ENCODE data around the gene CTSE. TPM values are rescaled to one million over a fixed set of nuclear protein-coding genes. Genes with fewer than 3 reads are reported as not detected.
"Not testable (repeated sequence)": the region's sequence is repeated elsewhere in the genome, so short reads cannot be mapped to it uniquely, and the experiment has no call there.

The CTSE gene
- total and polyA plus RNA-seq, 5 donors, result 0.18 TPM; not detected in 4

- Histone ChIP-seq H3K27me3 (ENCODE audit: control insufficient read depth, insufficient read depth) (no peaks in the 10 kb centered on the region), H3K4me1 (ENCODE audit: control insufficient read depth, insufficient read depth, low read length) (peaks cover 30% of the 10 kb centered on the region), H3K9me3 (ENCODE audit: control insufficient read depth, low read length) (no peaks in the 10 kb centered on the region), H3K4me3 (ENCODE audit: low read length) (no peak overlapping the region), H3K27ac (ENCODE audit: low read length) (no peak overlapping the region)
- no peak for ATAC-seq
- WGBS, result 83% methylated on average over 3 of the region's 3 CpGs
- DNase-seq, result no peak
- intact Hi-C loops (cut with DNase I), result no loop called here
These were observed 21.5 kb downstream of the CTSE start for GRCh38 chr1:206002160-206002559.

GRCh38 chr1:206001476-206001888 lies 22.2 kb downstream of the CTSE start:
- WGBS, result 28% methylated on average over 3 of the region's 3 CpGs
- peak overlapping the region; percentile 56 for H3K27ac ChIP-seq (ENCODE audit: low read length)
- ATAC-seq, result peak; percentile 62 to 84
- H3K9me3 ChIP-seq (ENCODE audit: control insufficient read depth, low read length), result no peaks in the 10 kb centered on the region
- H3K4me3 ChIP-seq (ENCODE audit: low read length), result no peak overlapping the region
- peak in 2 of 3 donors; percentile 38 to 61 for DNase-seq
- intact Hi-C loops (cut with DNase I), result no loop called here
- no peaks in the 10 kb centered on the region for H3K27me3 ChIP-seq (ENCODE audit: control insufficient read depth, insufficient read depth)
- peaks cover 30% of the 10 kb centered on the region for H3K4me1 ChIP-seq (ENCODE audit: control insufficient read depth, insufficient read depth, low read length)

DNA sequence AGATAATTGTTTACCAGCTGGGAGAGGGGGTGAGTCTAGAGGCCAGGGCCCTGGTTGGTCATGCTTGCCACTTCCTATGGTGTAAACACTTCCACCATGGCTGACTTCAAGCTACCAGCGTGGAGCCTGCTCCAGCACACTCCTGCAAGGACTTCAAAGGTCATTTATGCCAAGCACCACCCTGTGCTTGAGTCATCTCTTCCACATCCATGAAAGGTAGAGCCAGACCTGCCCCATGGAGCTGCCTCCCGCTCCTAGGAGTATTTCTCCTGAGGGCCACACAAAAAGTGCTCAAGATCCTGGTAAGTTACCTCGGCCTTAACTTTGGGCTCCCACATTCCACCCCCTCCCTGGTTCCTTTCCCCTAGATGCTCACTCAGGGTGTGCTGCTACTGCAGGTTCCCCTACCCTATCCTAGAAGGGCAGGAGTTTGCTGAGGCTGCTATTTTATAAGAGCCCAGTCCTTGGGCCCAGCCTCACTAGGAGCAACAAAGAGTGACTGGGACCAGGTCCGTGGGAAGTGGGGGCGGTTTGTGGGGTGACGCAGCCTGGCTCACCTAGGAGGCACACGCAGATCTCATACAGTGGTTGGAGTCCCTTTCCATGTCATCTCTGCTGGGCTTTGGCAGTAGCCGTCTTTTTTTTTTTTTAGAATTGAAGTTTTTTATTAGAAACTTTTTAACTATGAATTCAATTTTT lies 22.9 kb downstream of the CTSE start:
- H3K27ac ChIP-seq (ENCODE audit: low read length), result no peak overlapping the region
- peaks cover 30% of the 10 kb centered on the region for H3K4me1 ChIP-seq (ENCODE audit: control insufficient read depth, insufficient read depth, low read length)
- intact Hi-C loops (cut with DNase I), result no loop called here
- 78% methylated on average over 8 of the region's 8 CpGs for WGBS
- ATAC-seq (no peak), DNase-seq (no peak)
- H3K9me3 ChIP-seq (ENCODE audit: control insufficient read depth, low read length), result no peaks in the 10 kb centered on the region
- no peak overlapping the region for H3K4me3 ChIP-seq (ENCODE audit: low read length)
- H3K27me3 ChIP-seq (ENCODE audit: control insufficient read depth, insufficient read depth), result no peaks in the 10 kb centered on the region

DNA sequence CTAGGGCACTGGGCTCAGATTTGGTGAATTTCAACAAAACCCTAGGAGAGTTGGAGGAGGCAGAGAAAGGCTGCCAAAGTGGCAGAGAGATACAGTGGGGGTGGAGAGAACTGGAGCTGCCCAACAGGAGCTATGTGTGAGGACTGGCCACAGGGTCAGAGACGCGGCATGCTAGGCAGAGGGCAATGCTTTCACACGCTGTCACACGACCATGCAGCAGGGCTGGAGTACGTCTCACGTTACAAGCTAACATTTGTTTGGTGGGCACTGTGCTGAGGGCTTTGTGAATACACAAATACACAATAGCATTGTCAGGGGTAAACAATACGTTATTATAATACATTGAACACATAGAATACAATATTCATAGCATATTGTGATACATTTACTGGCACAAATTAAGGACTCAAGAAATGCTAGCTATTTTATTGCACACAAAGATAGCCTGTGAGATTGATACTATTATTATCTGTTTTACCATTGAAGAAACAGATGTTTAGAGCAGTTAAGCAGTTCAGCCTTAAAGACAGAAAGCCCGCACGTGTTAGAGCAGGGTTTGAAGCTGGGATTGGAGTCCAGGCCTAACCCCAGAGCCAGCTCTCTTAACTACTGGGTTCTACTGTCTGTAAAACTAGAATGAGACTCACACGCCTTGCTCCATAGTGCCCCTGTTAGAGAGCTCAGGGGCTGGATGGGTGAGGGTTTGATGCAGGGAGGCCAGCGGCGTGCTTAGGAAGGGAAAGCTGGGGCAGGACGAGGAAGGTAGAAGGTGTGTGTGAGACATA lies 25.0 kb downstream of the CTSE start:
- ATAC-seq (peak; percentile 66 to 75), DNase-seq (peak in 2 of 3 donors; percentile 32 to 68)
- Histone ChIP-seq H3K4me3 (ENCODE audit: low read length) (no peak overlapping the region), H3K4me1 (ENCODE audit: control insufficient read depth, insufficient read depth, low read length) (peaks cover 21% of the 10 kb centered on the region), H3K9me3 (ENCODE audit: control insufficient read depth, low read length) (no peaks in the 10 kb centered on the region), H3K27ac (ENCODE audit: low read length) (peak overlapping the region; percentile 66), H3K27me3 (ENCODE audit: control insufficient read depth, insufficient read depth) (no peaks in the 10 kb centered on the region)
- intact Hi-C loops (cut with DNase I), result no loop called here
- WGBS, result 63% methylated on average over 13 of the region's 13 CpGs

GRCh38 chr1:205996641-205997040 lies 27.1 kb downstream of the CTSE start:
- ATAC-seq; intact Hi-C loops (cut with DNase I): not testable (repeated sequence)
- WGBS, result 93% methylated on average over 1 of the region's 1 CpG

GRCh38 chr1:205994346-205994745 lies 29.3 kb downstream of the CTSE start:
- intact Hi-C loops (cut with DNase I), result no loop called here
- H3K4me1 ChIP-seq (ENCODE audit: control insufficient read depth, insufficient read depth, low read length), result peaks cover 10% of the 10 kb centered on the region
- no peak overlapping the region for H3K4me3 ChIP-seq (ENCODE audit: low read length)
- no peaks in the 10 kb centered on the region for H3K27me3 ChIP-seq (ENCODE audit: control insufficient read depth, insufficient read depth)
- no peak overlapping the region for H3K27ac ChIP-seq (ENCODE audit: low read length)
- H3K9me3 ChIP-seq (ENCODE audit: control insufficient read depth, low read length), result no peaks in the 10 kb centered on the region
- ATAC-seq (no peak), DNase-seq (no peak)
- 62% methylated on average over 4 of the region's 4 CpGs for WGBS

More at GRCh38 chr1:205996641-205997040, 27.1 kb downstream of the CTSE start:
- not testable (repeated sequence) for H3K27me3 ChIP-seq (ENCODE audit: control insufficient read depth, insufficient read depth); H3K9me3 ChIP-seq (ENCODE audit: control insufficient read depth, low read length); H3K27ac ChIP-seq (ENCODE audit: low read length); DNase-seq; H3K4me3 ChIP-seq (ENCODE audit: low read length)
- H3K4me1 ChIP-seq (ENCODE audit: control insufficient read depth, insufficient read depth, low read length), result peaks cover 12% of the 10 kb centered on the region

- Histone ChIP-seq H3K4me1 (ENCODE audit: control insufficient read depth, insufficient read depth, low read length) (peaks cover 3% of the 10 kb centered on the region), H3K27me3 (ENCODE audit: control insufficient read depth, insufficient read depth) (no peaks in the 10 kb centered on the region), H3K4me3 (ENCODE audit: low read length) (no peak overlapping the region), H3K27ac (ENCODE audit: low read length) (no peak overlapping the region), H3K9me3 (ENCODE audit: control insufficient read depth, low read length) (no peaks in the 10 kb centered on the region)
- 100% methylated on average over 1 of the region's 1 CpG for WGBS
- ATAC-seq, result no peak
- intact Hi-C loops (cut with DNase I), result no loop called here
- no peak for DNase-seq
These were observed 30.6 kb downstream of the CTSE start for GRCh38 chr1:205993068-205993467.

DNA sequence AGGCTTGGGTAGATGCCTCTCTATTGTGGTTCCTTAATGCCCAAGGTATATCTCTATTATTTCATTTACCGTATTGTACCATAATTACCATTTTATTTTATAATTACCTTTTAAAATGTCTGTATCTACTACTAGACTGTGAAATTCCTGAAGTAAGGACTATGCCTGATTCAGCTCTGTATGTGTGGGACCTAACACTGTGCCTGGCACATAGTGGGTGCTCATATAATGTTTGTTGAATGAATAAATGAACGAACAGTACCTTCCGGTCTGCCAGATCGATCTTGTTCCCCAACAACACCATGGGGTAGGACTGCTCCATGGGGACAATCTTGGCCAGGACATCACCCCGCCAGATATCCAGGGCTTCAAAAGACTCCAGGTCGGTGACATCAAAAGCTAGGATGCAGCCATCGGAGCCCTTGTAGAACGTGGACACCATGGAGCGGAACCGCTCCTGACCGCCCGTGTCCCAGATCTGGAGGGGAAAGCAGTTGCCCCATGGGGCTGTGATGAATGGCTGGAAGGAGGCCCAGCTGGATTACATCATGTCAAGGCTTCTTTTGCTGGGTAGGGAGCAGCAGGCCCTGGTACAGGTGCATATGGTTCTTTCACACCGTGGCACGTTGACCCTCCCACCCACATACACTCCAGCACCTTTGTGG lies 31.3 kb downstream of the CTSE start:
- Histone ChIP-seq H3K9me3 (ENCODE audit: control insufficient read depth, low read length) (no peaks in the 10 kb centered on the region), H3K4me3 (ENCODE audit: low read length) (no peak overlapping the region), H3K4me1 (ENCODE audit: control insufficient read depth, insufficient read depth, low read length) (no peaks in the 10 kb centered on the region), H3K27me3 (ENCODE audit: control insufficient read depth, insufficient read depth) (no peaks in the 10 kb centered on the region), H3K27ac (ENCODE audit: low read length) (no peak overlapping the region)
- no peak for DNase-seq
- WGBS, result 89% methylated on average over 14 of the region's 14 CpGs
- ATAC-seq, result no peak
- intact Hi-C loops (cut with DNase I), result no loop called here

DNA sequence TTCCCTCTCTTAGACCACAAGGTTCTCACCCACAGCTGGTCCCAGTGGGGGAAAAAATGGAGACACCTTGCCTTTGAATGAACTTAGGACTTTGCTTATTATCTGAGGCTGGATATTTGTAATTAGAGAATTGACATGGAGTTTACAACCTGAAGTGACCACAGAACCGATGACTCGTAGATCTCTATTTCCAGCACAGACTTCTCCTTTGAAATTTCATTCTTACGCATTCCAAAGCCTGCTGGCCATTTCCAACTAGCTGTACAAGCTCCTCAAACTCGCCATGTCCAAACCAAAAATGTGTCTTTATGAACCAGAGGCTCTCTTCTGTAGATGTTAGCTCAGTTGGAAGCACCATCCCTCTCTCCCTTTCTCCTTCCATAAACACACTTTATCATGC lies 32.5 kb downstream of the CTSE start:
- no peak overlapping the region for H3K27ac ChIP-seq (ENCODE audit: low read length)
- 89% methylated on average over 4 of the region's 4 CpGs for WGBS
- intact Hi-C loops (cut with DNase I), result no loop called here
- ATAC-seq (no peak), DNase-seq (no peak)
- H3K4me3 ChIP-seq (ENCODE audit: low read length), result no peak overlapping the region
- H3K27me3 ChIP-seq (ENCODE audit: control insufficient read depth, insufficient read depth), result no peaks in the 10 kb centered on the region
- H3K9me3 ChIP-seq (ENCODE audit: control insufficient read depth, low read length), result no peaks in the 10 kb centered on the region
- no peaks in the 10 kb centered on the region for H3K4me1 ChIP-seq (ENCODE audit: control insufficient read depth, insufficient read depth, low read length)

- intact Hi-C loops (cut with DNase I), result no loop called here
- Histone ChIP-seq H3K27me3 (ENCODE audit: control insufficient read depth, insufficient read depth) (no peaks in the 10 kb centered on the region), H3K4me3 (ENCODE audit: low read length) (no peak overlapping the region), H3K27ac (ENCODE audit: low read length) (no peak overlapping the region), H3K9me3 (ENCODE audit: control insufficient read depth, low read length) (no peaks in the 10 kb centered on the region), H3K4me1 (ENCODE audit: control insufficient read depth, insufficient read depth, low read length) (peaks cover 3% of the 10 kb centered on the region)
- no peak for DNase-seq
- ATAC-seq, result no peak
- WGBS, result 89% methylated on average over 2 of the region's 2 CpGs
These were observed 33.5 kb downstream of the CTSE start for GRCh38 chr1:205990226-205990625.

DNA sequence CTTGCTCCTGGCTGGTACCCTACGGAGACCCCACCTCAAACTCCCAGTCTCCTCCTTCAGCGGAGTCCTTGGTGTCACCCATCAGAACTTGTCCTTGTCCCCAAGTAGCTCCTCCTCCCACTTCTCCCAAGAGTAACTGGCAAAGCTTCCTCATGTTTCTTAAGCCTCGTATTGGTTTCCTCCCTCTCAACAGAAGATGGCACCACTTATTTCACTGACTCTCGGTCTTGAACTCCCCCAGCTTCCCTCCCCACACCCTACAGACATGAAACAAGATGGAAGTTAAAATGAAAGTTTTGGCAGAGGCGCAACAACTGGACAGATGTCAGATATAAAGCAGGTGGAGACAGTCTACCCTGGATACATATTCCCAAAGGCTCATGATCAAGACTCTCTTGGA lies 33.9 kb downstream of the CTSE start:
- Histone ChIP-seq H3K27ac (ENCODE audit: low read length) (no peak overlapping the region), H3K4me3 (ENCODE audit: low read length) (no peak overlapping the region), H3K9me3 (ENCODE audit: control insufficient read depth, low read length) (no peaks in the 10 kb centered on the region), H3K4me1 (ENCODE audit: control insufficient read depth, insufficient read depth, low read length) (peaks cover 3% of the 10 kb centered on the region), H3K27me3 (ENCODE audit: control insufficient read depth, insufficient read depth) (no peaks in the 10 kb centered on the region)
- DNase-seq, result no peak
- no peak for ATAC-seq
- 78% methylated on average over 5 of the region's 5 CpGs for WGBS
- intact Hi-C loops (cut with DNase I), result loop anchor here in 1 of 4 donors (5.0 kb wide), 1 partner anchor 118 kb away; no protein-coding TSS in a partner anchor
